Testis (tissue), 3 donors: Measurements from ENCODE around the gene NRXN3. TPM values are rescaled to one million over a fixed set of nuclear protein-coding genes. Genes with fewer than 3 reads are reported as not detected.

ENCODE experiments used
- DNase-seq: peaks from one replicate; pipeline ENCODE4 v3.0.0-alpha.2; 2019
- H3K27ac ChIP-seq, 2 donors: fragments of 200-600 bp; sonication (generic); one replicate each; pipeline ENCODE4 v1.5.1; 2019
- H3K27me3 ChIP-seq: fragments of 200-600 bp; sonication (generic); one replicate; pipeline ENCODE4 v1.5.1; 2019
- H3K36me3 ChIP-seq: fragments of 200-600 bp; sonication (generic); one replicate; pipeline ENCODE4 v1.5.1; 2017; ENCODE audit warnings: low read depth; ENCODE audit errors: missing control alignments
- H3K4me1 ChIP-seq: fragments of 200-600 bp; sonication (generic); one replicate; pipeline ENCODE4 v1.5.1; 2019
- H3K4me3 ChIP-seq, 2 donors: fragments of 200-600 bp; sonication (generic); one replicate each; pipeline ENCODE4 v1.5.1; 2017 to 2019
- H3K9me3 ChIP-seq: fragments of 200-600 bp; sonication (generic); one replicate; pipeline ENCODE4 v1.5.1; 2017
- POLR2A ChIP-seq: fragments of 450-650 bp; IDR thresholded peaks from one replicate; pipeline ENCODE4 v1.6.1; 2017; ENCODE audit warnings: antibody characterized with exemption, mild to moderate bottlenecking, moderate library complexity
- WGBS, 2 donors: methylation state at CpG; one replicate each; pipeline ENCODE4 v1.1.5; 2018; 5-methylcytosine and 5-hydroxymethylcytosine counted together
- intact Hi-C: fragments of 100-400 bp; cut with DNase I; formaldehyde crosslinking; loops from one replicate; pipeline ENCODE4 v1.15.1; 2023; ENCODE audit warnings: low total_unique reads
- polyA plus RNA-seq: library from polyadenylated mRNA; stranded (reverse); fragments of 350-450 nt; fragmentation: Illumina TruSeq; extraction: RNeasy Lipid Tissue Mini Kit (QIAGEN cat#74804); gene quantifications from one replicate; pipeline ENCODE4 v1.2.3, GENCODE V29; 2014; ENCODE audit warnings: low read depth, low replicate concordance; ENCODE audit not compliant: insufficient read depth
- total RNA-seq, 2 donors: library from RNA; depleted of rRNA; stranded (reverse); fragments of >200 nt; gene quantifications; one replicate each; pipeline ENCODE4 v1.2.3, GENCODE V29; 2016
- TF ChIP-seq, protein P1 (sequence below), 3 experiments: fragments of 450-650 bp in 2 of 3; fragments of 200-600 bp in 1 of 3; sonication (generic) in 1 of 3; IDR thresholded peaks; one replicate each; pipeline ENCODE4 v1.5.1; 2016 to 2019; ENCODE audit warnings: antibody characterized with exemption in 3 of 3, mild to moderate bottlenecking in 2 of 3, moderate library complexity in 1 of 3

Gene NRXN3
- total and polyA plus RNA-seq, 3 donors from 2014 or later, result 3.5 to 8.0 (median 3.9) TPM

DNA sequence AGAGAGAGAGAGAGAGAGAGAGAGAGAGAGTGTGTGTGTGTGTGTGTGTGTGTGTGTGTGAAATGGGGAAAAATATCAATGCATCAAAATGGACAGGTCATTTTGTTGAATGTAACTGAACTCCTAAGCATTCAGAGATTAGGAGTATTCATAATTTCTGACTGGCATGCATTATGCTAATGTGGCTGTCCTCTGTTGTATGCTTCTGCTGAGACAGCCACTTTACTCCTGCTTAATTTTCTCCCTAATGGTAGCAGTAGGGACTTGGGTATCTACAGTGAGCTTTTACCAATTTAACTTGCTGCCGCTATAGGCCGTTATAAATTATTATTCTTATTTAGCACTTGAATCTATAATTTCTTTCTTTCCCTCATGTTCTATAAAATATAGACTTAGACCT, 924.8 kb downstream of the NRXN3 start:
- DNase-seq, result no peak
- intact Hi-C loops, result no loop called here
- no peaks in the 10 kb centered on the region for H3K9me3 ChIP-seq
- TF ChIP-seq, protein P1, sequence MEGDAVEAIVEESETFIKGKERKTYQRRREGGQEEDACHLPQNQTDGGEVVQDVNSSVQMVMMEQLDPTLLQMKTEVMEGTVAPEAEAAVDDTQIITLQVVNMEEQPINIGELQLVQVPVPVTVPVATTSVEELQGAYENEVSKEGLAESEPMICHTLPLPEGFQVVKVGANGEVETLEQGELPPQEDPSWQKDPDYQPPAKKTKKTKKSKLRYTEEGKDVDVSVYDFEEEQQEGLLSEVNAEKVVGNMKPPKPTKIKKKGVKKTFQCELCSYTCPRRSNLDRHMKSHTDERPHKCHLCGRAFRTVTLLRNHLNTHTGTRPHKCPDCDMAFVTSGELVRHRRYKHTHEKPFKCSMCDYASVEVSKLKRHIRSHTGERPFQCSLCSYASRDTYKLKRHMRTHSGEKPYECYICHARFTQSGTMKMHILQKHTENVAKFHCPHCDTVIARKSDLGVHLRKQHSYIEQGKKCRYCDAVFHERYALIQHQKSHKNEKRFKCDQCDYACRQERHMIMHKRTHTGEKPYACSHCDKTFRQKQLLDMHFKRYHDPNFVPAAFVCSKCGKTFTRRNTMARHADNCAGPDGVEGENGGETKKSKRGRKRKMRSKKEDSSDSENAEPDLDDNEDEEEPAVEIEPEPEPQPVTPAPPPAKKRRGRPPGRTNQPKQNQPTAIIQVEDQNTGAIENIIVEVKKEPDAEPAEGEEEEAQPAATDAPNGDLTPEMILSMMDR (IDR thresholded peaks at IDR 0.05), result no peak
- TF ChIP-seq POLR2A, result no peak
- no peak overlapping the region for H3K4me3 ChIP-seq
- no peaks in the 10 kb centered on the region for H3K27me3 ChIP-seq
- no peak overlapping the region for H3K27ac ChIP-seq
- WGBS, 2 donors, result 93 to 96% methylated on average over 2 of the region's 2 CpGs
- H3K4me1 ChIP-seq, result peaks cover 7% of the 10 kb centered on the region
- H3K36me3 ChIP-seq, result no peaks in the 10 kb centered on the region

- H3K4me1 ChIP-seq, result no peaks in the 10 kb centered on the region
- 95% methylated on average over 1 of the region's 1 CpG for WGBS, 2 donors
- no peak overlapping the region for H3K27ac ChIP-seq
- no peak overlapping the region for H3K4me3 ChIP-seq
- TF ChIP-seq, protein P1 (IDR thresholded peaks at IDR 0.05), result no peak
- TF ChIP-seq POLR2A, result no peak
- no peaks in the 10 kb centered on the region for H3K36me3 ChIP-seq
- intact Hi-C loops, result no loop called here
- no peak for DNase-seq
- H3K27me3 ChIP-seq, result no peaks in the 10 kb centered on the region
- H3K9me3 ChIP-seq, result no peaks in the 10 kb centered on the region
These were observed 926.6 kb downstream of the NRXN3 start for GRCh38 chr14:79096811-79097210.

DNA sequence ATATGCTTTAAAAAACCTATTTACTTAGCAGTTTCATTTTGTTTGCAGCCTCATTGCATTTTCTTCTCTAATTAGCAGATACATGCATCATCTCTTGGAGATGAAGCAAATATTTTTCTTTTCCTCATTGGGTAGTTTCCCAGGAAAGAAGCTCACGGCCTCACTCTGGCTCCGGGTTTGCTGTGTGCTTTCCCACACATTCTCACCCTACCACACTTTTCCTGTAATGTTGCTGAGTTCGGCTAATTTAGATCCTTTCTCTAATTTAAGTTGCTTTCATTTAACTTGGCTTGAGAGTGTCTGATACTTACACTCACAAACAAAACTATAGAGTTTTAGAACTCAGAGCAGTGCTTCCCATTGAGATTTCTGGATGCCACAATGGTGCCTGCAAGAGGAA, 928.2 kb downstream of the NRXN3 start:
- Histone ChIP-seq H3K4me3 (no peak overlapping the region), H3K27me3 (no peaks in the 10 kb centered on the region), H3K4me1 (no peaks in the 10 kb centered on the region), H3K9me3 (no peaks in the 10 kb centered on the region), H3K27ac (no peak overlapping the region), H3K36me3 (no peaks in the 10 kb centered on the region)
- DNase-seq, result no peak
- intact Hi-C loops, result no loop called here
- TF ChIP-seq POLR2A, result no peak
- TF ChIP-seq, protein P1 (IDR thresholded peaks at IDR 0.05), result no peak
- WGBS, 2 donors, result 58 to 59% methylated on average over 3 of the region's 3 CpGs

GRCh38 chr14:79100578-79100977, 930.4 kb downstream of the NRXN3 start:
- no peak overlapping the region for H3K4me3 ChIP-seq
- H3K36me3 ChIP-seq, result no peaks in the 10 kb centered on the region
- H3K27ac ChIP-seq, result no peak overlapping the region
- DNase-seq, result no peak
- 93 to 97% methylated on average over 1 of the region's 1 CpG for WGBS, 2 donors
- H3K4me1 ChIP-seq, result no peaks in the 10 kb centered on the region
- H3K27me3 ChIP-seq, result no peaks in the 10 kb centered on the region
- H3K9me3 ChIP-seq, result no peaks in the 10 kb centered on the region
- no peak for TF ChIP-seq POLR2A
- TF ChIP-seq, protein P1 (IDR thresholded peaks at IDR 0.05), result no peak
- intact Hi-C loops, result no loop called here

DNA sequence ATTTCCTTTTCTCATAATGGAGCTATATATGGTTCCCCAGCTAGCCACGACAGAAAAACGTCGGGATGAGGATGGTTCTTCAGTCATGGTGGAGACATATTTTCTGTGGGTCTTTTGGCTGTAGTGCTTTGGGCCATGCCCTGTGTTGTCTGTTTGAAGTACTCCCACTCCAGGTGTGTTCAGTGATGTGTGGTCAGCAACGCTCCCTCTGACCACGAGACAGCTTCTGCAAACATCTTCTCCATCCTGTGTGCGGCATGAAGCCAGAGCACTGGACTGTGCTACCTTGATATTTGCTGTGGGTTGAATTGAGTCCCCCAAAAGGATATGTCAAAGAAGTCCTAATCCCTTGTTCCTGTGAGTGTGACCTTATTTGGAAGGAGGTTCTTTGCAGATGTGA, 931.2 kb downstream of the NRXN3 start:
- intact Hi-C loops, result no loop called here
- Histone ChIP-seq H3K27me3 (no peaks in the 10 kb centered on the region), H3K36me3 (no peaks in the 10 kb centered on the region), H3K4me3 (no peak overlapping the region), H3K4me1 (no peaks in the 10 kb centered on the region), H3K27ac (no peak overlapping the region), H3K9me3 (no peaks in the 10 kb centered on the region)
- DNase-seq, result no peak
- WGBS, 2 donors, result 88 to 89% methylated on average over 6 of the region's 6 CpGs
- no peak for TF ChIP-seq POLR2A
- TF ChIP-seq, protein P1 (IDR thresholded peaks at IDR 0.05), result no peak
